ENCODE results near the gene FIGN. TPM values are rescaled to one million over a fixed set of nuclear protein-coding genes. Genes with fewer than 3 reads are reported as not detected.

The FIGN gene
- total and polyA plus RNA-seq, 2 experiments from 2014 or later = 1.4 to 4.5 TPM

GRCh38 chr2:163571423-163572102, 164.2 kb downstream of the FIGN start:
- Histone ChIP-seq H3K79me2 (no peaks in the 10 kb centered on the region), H3K27me3 (no peaks in the 10 kb centered on the region), H4K20me1 (ENCODE audit: insufficient read depth, poor library complexity, severe bottlenecking) (no peaks in the 10 kb centered on the region), H3K4me3 (no peak overlapping the region), H2AFZ (no peak overlapping the region), H3K27ac (no peak overlapping the region), H3K4me2 (peak overlapping the region; percentile 9), H3K9me2 (replicated peaks; ENCODE audit: insufficient read depth) (no peaks in the 10 kb centered on the region), H3K4me1 (ENCODE audit: insufficient read depth) (no peaks in the 10 kb centered on the region), H3K9me3 (ENCODE audit: low read depth) (no peaks in the 10 kb centered on the region), H3K36me3 (replicated peaks; ENCODE audit: insufficient read depth, low read depth) (no peaks in the 10 kb centered on the region)
- TF ChIP-seq EZH2 (IDR thresholded peaks at IDR 0.05; ENCODE audit: borderline replicate concordance) (no peak), CTCF (IDR thresholded peaks at IDR 0.05; ENCODE audit: poor library complexity) (no peak), EZH2phosphoT487 (IDR thresholded peaks at IDR 0.05; ENCODE audit: low read depth, severe bottlenecking, unreplicated experiment) (no peak)
- DNase-seq (ENCODE audit: low spot score) = no peak
- 75% methylated on average over 7 of the region's 7 CpGs for WGBS (ENCODE audit: low lambda C conversion rate, missing lambda C conversion rate)

- H3K4me2 ChIP-seq = no peak overlapping the region
- H3K9me2 ChIP-seq (replicated peaks; ENCODE audit: insufficient read depth) = no peaks in the 10 kb centered on the region
- no peaks in the 10 kb centered on the region for H4K20me1 ChIP-seq (ENCODE audit: insufficient read depth, poor library complexity, severe bottlenecking)
- H3K79me2 ChIP-seq = no peaks in the 10 kb centered on the region
- no peak overlapping the region for H3K27ac ChIP-seq
- no peaks in the 10 kb centered on the region for H3K27me3 ChIP-seq
- H2AFZ ChIP-seq = no peak overlapping the region
- DNase-seq (ENCODE audit: low spot score) = no peak
- 95% methylated on average over 3 of the region's 3 CpGs for WGBS (ENCODE audit: low lambda C conversion rate, missing lambda C conversion rate)
- no peaks in the 10 kb centered on the region for H3K36me3 ChIP-seq (replicated peaks; ENCODE audit: insufficient read depth, low read depth)
- H3K9me3 ChIP-seq (ENCODE audit: low read depth) = no peaks in the 10 kb centered on the region
- no peak for TF ChIP-seq CTCF (IDR thresholded peaks at IDR 0.05; ENCODE audit: poor library complexity)
- TF ChIP-seq EZH2 (IDR thresholded peaks at IDR 0.05; ENCODE audit: borderline replicate concordance) = no peak
- TF ChIP-seq EZH2phosphoT487 (IDR thresholded peaks at IDR 0.05; ENCODE audit: low read depth, severe bottlenecking, unreplicated experiment) = no peak
- H3K4me1 ChIP-seq (ENCODE audit: insufficient read depth) = no peaks in the 10 kb centered on the region
- H3K4me3 ChIP-seq = no peak overlapping the region
Observed at GRCh38 chr2:163570391-163570790, 165.4 kb downstream of the FIGN start.

- Histone ChIP-seq H4K20me1 (ENCODE audit: insufficient read depth, poor library complexity, severe bottlenecking) (no peaks in the 10 kb centered on the region), H3K9me3 (ENCODE audit: low read depth) (no peaks in the 10 kb centered on the region), H3K4me1 (ENCODE audit: insufficient read depth) (no peaks in the 10 kb centered on the region), H3K4me3 (no peak overlapping the region), H3K36me3 (replicated peaks; ENCODE audit: insufficient read depth, low read depth) (no peaks in the 10 kb centered on the region), H3K27me3 (no peaks in the 10 kb centered on the region), H2AFZ (no peak overlapping the region), H3K4me2 (no peak overlapping the region), H3K27ac (no peak overlapping the region), H3K79me2 (no peaks in the 10 kb centered on the region), H3K9me2 (replicated peaks; ENCODE audit: insufficient read depth) (no peaks in the 10 kb centered on the region)
- TF ChIP-seq CTCF (IDR thresholded peaks at IDR 0.05; ENCODE audit: poor library complexity) = no peak
- TF ChIP-seq EZH2 (IDR thresholded peaks at IDR 0.05; ENCODE audit: borderline replicate concordance) = no peak
- TF ChIP-seq EZH2phosphoT487 (IDR thresholded peaks at IDR 0.05; ENCODE audit: low read depth, severe bottlenecking, unreplicated experiment) = no peak
- WGBS (ENCODE audit: low lambda C conversion rate, missing lambda C conversion rate) = 100% methylated on average over 1 of the region's 1 CpG
- DNase-seq (ENCODE audit: low spot score) = no peak
Observed at GRCh38 chr2:163565192-163565591, 170.6 kb downstream of the FIGN start.

All from hepatocyte (in vitro differentiated cells).